Keratinocyte (primary cell): ENCODE results near the gene MINAR2. TPM values are rescaled to one million over a fixed set of nuclear protein-coding genes. Genes with fewer than 3 reads are reported as not detected.

Source experiments
- DNase-seq: peaks from one replicate; pipeline ENCODE4 v3.0.0-alpha.2; 2011; ENCODE audit warnings: low read depth, missing footprints, low spot score
- FAIRE-seq: peaks from 2 replicates; lab custom pipeline; 2011; peaks lifted over from hg19 to GRCh38; lab: Jason Lieb, UNC
- H2AFZ ChIP-seq: 2 replicates; pipeline ENCODE4 v1.6.0; 2012; ENCODE audit warnings: low read length, control low read depth, inconsistent platforms; ENCODE audit not compliant: control insufficient read depth
- H3K27ac ChIP-seq: 2 replicates; pipeline ENCODE4 v1.5.1; 2011; ENCODE audit warnings: low read length; ENCODE audit not compliant: control insufficient read depth, insufficient read depth
- H3K27me3 ChIP-seq: 3 replicates; pipeline ENCODE4 v1.6.0; 2011; ENCODE audit warnings: low read length; ENCODE audit not compliant: control insufficient read depth, insufficient read depth; ENCODE audit errors: extremely low read depth
- H3K36me3 ChIP-seq, 2 experiments: 2 replicates in 1 of 2; 3 replicates in 1 of 2; pipeline ENCODE4 v1.5.1; 2011; ENCODE audit warnings: low read length in 2 of 2, mild to moderate bottlenecking in 1 of 2; ENCODE audit not compliant: control insufficient read depth in 2 of 2, insufficient read depth in 2 of 2; ENCODE audit errors: extremely low read depth in 1 of 2
- H3K4me1 ChIP-seq: 3 replicates; pipeline ENCODE4 v1.5.1; 2011; ENCODE audit warnings: low read length; ENCODE audit not compliant: control insufficient read depth, insufficient read depth; ENCODE audit errors: extremely low read depth
- H3K4me2 ChIP-seq: 3 replicates; pipeline ENCODE4 v1.6.0; 2011; ENCODE audit warnings: low read depth, low read length; ENCODE audit not compliant: control insufficient read depth, insufficient read depth; ENCODE audit errors: extremely low read depth
- H3K4me3 ChIP-seq, 3 experiments: fragments of 200-600 bp in 1 of 3; sonication (generic) in 1 of 3; 2 replicates in 2 of 3; 3 replicates in 1 of 3; pipeline ENCODE4 v1.5.1; 2011 to 2016; ENCODE audit warnings: low read length in 3 of 3, mild to moderate bottlenecking in 3 of 3, control low read depth in 2 of 3, inconsistent platforms in 1 of 3, low read depth in 1 of 3, mixed read lengths in 1 of 3, mixed run types in 1 of 3, moderate library complexity in 1 of 3; ENCODE audit not compliant: control insufficient read depth in 2 of 3, insufficient read depth in 2 of 3; ENCODE audit errors: extremely low read depth in 1 of 3
- H3K79me2 ChIP-seq: 2 replicates; pipeline ENCODE4 v1.6.0; 2012; ENCODE audit warnings: low read length; ENCODE audit not compliant: control insufficient read depth, insufficient read depth
- H3K9ac ChIP-seq: 3 replicates; pipeline ENCODE4 v1.6.0; 2011; ENCODE audit warnings: low read length; ENCODE audit not compliant: control insufficient read depth, insufficient read depth; ENCODE audit errors: extremely low read depth
- H3K9me1 ChIP-seq: 3 replicates; pipeline ENCODE4 v1.6.0; 2011; ENCODE audit warnings: low read length; ENCODE audit not compliant: control insufficient read depth, insufficient read depth; ENCODE audit errors: extremely low read depth
- H3K9me3 ChIP-seq: 2 replicates; pipeline ENCODE4 v1.5.1; 2012; ENCODE audit warnings: low read depth, low read length; ENCODE audit not compliant: control insufficient read depth
- H4K20me1 ChIP-seq: 3 replicates; pipeline ENCODE4 v1.6.0; 2011; ENCODE audit warnings: low read length; ENCODE audit not compliant: control insufficient read depth, insufficient read depth; ENCODE audit errors: extremely low read depth
- CTCF ChIP-seq, 3 experiments: IDR thresholded peaks in 1 of 3; conservative IDR thresholded peaks in 1 of 3; optimal IDR thresholded peaks in 1 of 3; 2 replicates in 2 of 3; 3 replicates in 1 of 3; pipeline versions ENCODE3 to v1.5.1; 2011; ENCODE audit warnings: low read length in 3 of 3, mild to moderate bottlenecking in 3 of 3, moderate library complexity in 2 of 3, control low read depth in 1 of 3, inconsistent platforms in 1 of 3; ENCODE audit not compliant: insufficient read depth in 2 of 3; ENCODE audit errors: extremely low read depth in 1 of 3
- EZH2 ChIP-seq: IDR thresholded peaks from one replicate; pipeline ENCODE4 v1.6.1; 2012; ENCODE audit warnings: inconsistent platforms, mild to moderate bottlenecking, low read length, moderate library complexity
- dilution Hi-C: fragments of 300-500 bp; cut with MboI; formaldehyde crosslinking; loops from one replicate; pipeline ENCODE4 v1.7.0; 2020; ENCODE audit warnings: low sequenced_read_pairs; ENCODE audit not compliant: extremely low pct_ligation_motif_present
- polyA plus RNA-seq, 5 experiments: library from polyadenylated mRNA; depleted of rRNA in 3 of 5; stranded (reverse) in 3 of 5; stranded (forward) in 1 of 5; unstranded in 1 of 5; fragments of >200 nt; gene quantifications; 1 replicate in 1 of 5; 2 replicates in 3 of 5; 3 replicates in 1 of 5; pipeline versions ENCODE4 v1.2.1 to v1.2.3, GENCODE V29; 2011 to 2012; ENCODE audit warnings: missing spikeins in 2 of 5, low read depth in 1 of 5, low replicate concordance in 1 of 5

Gene MINAR2
- polyA plus RNA-seq, 1 donor (not counting 4 experiments of a cell fraction or from before 2014, with no cell fraction given), result not detected

- dilution Hi-C loops, result no loop called here
- H4K20me1 ChIP-seq, result no peaks in the 10 kb centered on the region
- no peaks in the 10 kb centered on the region for H3K9me1 ChIP-seq
- no peaks in the 10 kb centered on the region for H3K27me3 ChIP-seq
- no peak overlapping the region for H3K9ac ChIP-seq
- no peak overlapping the region for H3K4me3 ChIP-seq
- H2AFZ ChIP-seq, result no peak overlapping the region
- H3K79me2 ChIP-seq, result no peaks in the 10 kb centered on the region
- H3K9me3 ChIP-seq, result no peaks in the 10 kb centered on the region
- no peak overlapping the region for H3K4me2 ChIP-seq
- H3K4me1 ChIP-seq, result no peaks in the 10 kb centered on the region
- no peak for TF ChIP-seq EZH2
- no peak for TF ChIP-seq CTCF (optimal IDR thresholded peaks at IDR 0.05 in 1 of 3, IDR thresholded peaks at IDR 0.05 in 1 of 3, conservative IDR thresholded peaks at IDR 0.05 in 1 of 3; ENCODE audit: extremely low read depth in 1 of 3, insufficient read depth in 2 of 3, low read length in 3 of 3)
- FAIRE-seq (no peak), DNase-seq (no peak)
- H3K27ac ChIP-seq, result no peak overlapping the region
- H3K36me3 ChIP-seq, result no peaks in the 10 kb centered on the region
These were observed 1.9 kb upstream of the MINAR2 start for GRCh38 chr5:129745997-129746396.

- Histone ChIP-seq H3K4me1 (no peaks in the 10 kb centered on the region), H3K4me3 (no peak overlapping the region), H3K79me2 (no peaks in the 10 kb centered on the region), H3K36me3 (no peaks in the 10 kb centered on the region), H4K20me1 (no peaks in the 10 kb centered on the region), H3K4me2 (no peak overlapping the region), H3K27ac (no peak overlapping the region), H3K9me1 (no peaks in the 10 kb centered on the region), H3K27me3 (no peaks in the 10 kb centered on the region), H3K9me3 (no peaks in the 10 kb centered on the region), H3K9ac (no peak overlapping the region), H2AFZ (no peak overlapping the region)
- no peak for FAIRE-seq
- DNase-seq, result no peak
- dilution Hi-C loops, result no loop called here
- TF ChIP-seq EZH2, result no peak
- TF ChIP-seq CTCF (optimal IDR thresholded peaks at IDR 0.05 in 1 of 3, IDR thresholded peaks at IDR 0.05 in 1 of 3, conservative IDR thresholded peaks at IDR 0.05 in 1 of 3; ENCODE audit: extremely low read depth in 1 of 3, insufficient read depth in 2 of 3, low read length in 3 of 3), result no peak
These were observed 1.0 kb upstream of the MINAR2 start for GRCh38 chr5:129746876-129747275.
